Measurements from ENCODE around the gene HIVEP3.

- no peak for TF ChIP-seq CTCF (IDR thresholded peaks at IDR 0.05)
- no peak for TF ChIP-seq POLR2A (IDR thresholded peaks at IDR 0.05)
Observed at GRCh38 chr1:41626146-41626545, 292.6 kb downstream of the HIVEP3 start.

Data from body of pancreas (tissue), 4 donors.